SK-N-SH (cell line): Measurements from ENCODE around the gene PRICKLE1.

Experiments
- CTCF ChIP-seq: fragments of 200-600 bp; sonication (generic); IDR thresholded peaks from 2 replicates; pipeline ENCODE4 v1.6.1; 2017; ENCODE audit warnings: antibody characterized with exemption, mild to moderate bottlenecking, moderate library complexity
- ELF1 ChIP-seq: IDR thresholded peaks from 2 replicates; pipeline ENCODE4 v1.4.0; 2012
- EP300 ChIP-seq, 2 experiments: IDR thresholded peaks; 2 replicates each; pipeline versions ENCODE4 v1.4.0 to v1.6.1; 2012; ENCODE audit warnings: borderline replicate concordance in 1 of 2, low read depth in 1 of 2, low read length in 1 of 2
- GABPA ChIP-seq: IDR thresholded peaks from 2 replicates; pipeline ENCODE4 v1.4.0; 2012; ENCODE audit warnings: low read depth, mild to moderate bottlenecking
- SIN3A ChIP-seq: IDR thresholded peaks from 2 replicates; pipeline ENCODE4 v1.6.1; 2012; ENCODE audit warnings: low read depth, mild to moderate bottlenecking, low read length, moderate library complexity, borderline replicate concordance

GRCh38 chr12:42582050-42582449, 7.5 kb downstream of the PRICKLE1 start:
- TF ChIP-seq EP300 (IDR thresholded peaks at IDR 0.05; ENCODE audit: borderline replicate concordance in 1 of 2, low read depth in 1 of 2, low read length in 1 of 2): no peak
- TF ChIP-seq GABPA: no peak
- TF ChIP-seq SIN3A: no peak
- TF ChIP-seq ELF1: no peak
- no peak for TF ChIP-seq CTCF
